ENCODE measurements around the gene WDFY4.

The WDFY4 gene

DNA sequence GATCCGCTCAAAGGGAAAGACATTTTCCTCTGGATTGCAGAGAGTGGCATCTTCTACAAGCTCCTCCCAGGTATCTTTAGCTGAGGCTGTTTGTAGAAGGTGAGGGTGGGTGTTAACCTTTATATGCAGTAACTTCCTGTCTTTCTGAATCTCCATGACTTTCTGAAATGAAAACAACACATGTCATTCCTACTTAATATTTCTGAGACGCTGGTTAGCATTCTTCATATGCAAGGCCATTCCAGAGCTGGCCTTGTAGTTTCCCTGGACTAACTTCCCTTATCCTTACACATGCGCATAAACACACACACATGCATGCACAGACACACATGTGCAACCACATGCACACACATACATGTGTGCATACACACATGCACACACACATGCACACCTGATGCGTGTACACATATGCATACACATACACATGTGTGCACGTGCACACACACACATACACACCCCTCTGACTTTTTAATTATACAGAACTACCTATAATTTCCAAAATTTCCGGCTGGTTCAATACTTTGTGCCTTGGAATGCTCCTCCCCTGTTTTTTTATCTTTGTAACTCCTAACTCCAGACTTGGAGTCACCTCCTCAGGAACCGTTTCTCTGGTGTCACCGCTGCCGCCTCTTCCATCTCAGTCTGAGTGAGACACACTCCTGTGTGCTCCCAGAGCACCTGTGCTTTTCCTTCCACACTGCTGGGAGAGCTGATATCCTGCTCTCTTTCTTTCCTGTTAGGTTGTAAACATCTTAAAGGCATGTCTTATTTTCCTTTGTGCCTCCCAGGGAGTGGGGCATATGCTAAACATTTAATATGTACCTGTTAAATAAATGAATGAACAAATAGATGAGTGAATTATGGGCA lies 199.7 kb downstream of the WDFY4 start:
- no peak for DNase-seq

DNA sequence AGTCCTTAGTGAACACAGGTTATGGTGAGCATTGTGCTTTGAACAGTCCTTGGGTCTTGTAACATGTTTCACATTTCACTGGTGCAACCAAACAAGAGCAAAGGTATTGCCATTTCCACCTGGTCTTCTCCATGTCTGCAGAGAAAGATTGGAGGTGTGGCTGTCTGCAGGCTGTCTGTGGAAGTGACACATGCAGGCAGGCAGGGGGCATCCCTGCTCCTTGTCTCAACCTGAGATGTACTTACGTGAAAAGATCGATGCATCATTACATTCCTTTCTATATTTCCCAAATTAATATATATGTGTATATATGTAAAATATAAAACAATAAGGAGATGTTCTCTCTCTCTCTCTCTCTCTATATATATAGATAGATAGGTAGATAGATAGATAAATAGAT lies 200.7 kb downstream of the WDFY4 start:
- DNase-seq, result no peak

- no peak for DNase-seq
Measured at GRCh38 chr10:48887982-48888381, 203.3 kb downstream of the WDFY4 start.

DNA sequence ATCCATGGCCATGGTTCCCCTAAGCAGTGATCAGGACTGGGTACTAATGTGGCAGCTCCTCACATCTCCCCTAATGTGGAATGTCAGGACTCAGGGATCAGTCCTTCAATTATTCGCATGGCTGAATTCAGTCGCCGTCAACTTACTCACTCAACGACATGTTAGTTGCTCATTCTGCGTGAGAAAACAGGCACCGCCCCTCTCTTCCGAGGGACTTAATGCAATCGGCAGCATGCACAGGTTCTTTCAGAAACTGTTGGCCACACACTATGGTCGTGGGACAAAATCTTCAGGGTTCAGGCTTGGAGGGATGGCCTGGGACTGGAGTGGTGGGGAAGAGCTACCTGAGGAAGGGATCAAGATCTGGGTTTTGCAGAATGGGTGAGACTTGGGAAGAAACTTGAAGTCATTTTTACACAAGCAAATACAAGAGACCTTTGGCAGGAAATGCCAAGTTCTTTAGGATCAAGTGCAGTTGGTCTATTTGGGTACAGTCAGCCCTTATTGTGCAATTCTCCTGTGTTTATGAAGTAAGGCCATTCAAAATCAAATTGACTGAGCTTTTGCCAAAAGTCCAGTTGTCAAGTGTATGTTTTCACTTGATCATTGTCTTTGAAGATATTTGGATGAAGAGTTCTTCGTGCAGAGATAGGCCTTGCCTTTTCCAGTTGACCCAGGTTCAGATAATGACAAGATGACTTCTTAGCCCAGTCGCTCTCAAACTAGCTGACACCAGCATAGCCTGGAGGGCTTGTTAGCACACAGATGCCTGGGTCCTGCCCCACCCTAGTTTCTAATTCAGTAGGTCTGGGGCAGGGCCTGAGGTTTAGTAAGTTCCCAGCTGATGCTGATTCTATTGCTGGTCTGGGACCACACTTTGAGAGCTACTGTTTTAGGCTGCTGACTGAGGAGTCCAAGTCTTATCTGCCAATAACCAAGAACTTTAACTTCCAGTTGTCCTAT lies 206.5 kb downstream of the WDFY4 start:
- no peak for DNase-seq

DNA sequence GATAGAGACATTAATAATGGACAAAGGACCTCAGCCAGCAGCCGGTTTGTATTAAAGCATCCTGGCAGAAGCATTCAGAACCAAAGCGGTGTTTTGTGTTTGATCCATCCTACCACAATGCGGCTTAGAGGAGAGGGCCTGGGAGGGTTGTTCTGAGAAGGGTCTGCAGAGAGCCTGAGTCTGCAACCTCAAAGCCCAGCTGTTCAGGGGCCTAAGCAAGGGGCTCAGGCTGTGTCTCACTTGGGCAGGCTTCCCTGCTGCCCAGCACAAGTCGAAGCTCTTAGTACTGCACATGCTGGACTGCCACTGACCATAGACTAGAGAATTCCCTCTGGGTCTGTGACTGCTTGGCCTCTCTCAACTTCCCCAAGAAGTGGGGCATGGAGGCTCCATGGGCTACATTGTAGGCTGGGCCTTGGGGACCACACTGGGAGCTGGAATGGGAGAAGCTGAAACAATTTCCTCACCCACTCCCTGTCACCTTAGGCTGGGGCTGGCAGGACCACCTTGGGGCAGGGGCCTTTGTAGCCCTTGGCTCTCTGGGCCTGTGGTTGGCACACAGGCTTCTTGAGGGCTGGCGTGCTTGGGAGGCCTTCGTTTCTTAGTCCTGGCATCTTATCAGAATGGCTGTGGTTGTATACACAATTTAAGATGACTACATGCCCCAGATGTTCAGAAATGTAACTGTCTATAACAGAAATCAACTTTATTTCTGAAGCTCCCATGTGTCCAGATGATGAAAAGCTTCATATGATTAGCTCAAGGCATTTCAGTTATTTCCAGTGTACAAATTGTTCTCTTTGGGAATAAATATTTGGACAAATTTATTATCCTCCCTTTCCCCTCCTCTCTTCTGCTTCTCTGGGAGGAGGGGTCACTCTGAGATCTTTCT lies 210.5 kb downstream of the WDFY4 start:
- DNase-seq, result no peak

GRCh38 chr10:48895803-48896195 lies 211.1 kb downstream of the WDFY4 start:
- DNase-seq, result no peak

DNA sequence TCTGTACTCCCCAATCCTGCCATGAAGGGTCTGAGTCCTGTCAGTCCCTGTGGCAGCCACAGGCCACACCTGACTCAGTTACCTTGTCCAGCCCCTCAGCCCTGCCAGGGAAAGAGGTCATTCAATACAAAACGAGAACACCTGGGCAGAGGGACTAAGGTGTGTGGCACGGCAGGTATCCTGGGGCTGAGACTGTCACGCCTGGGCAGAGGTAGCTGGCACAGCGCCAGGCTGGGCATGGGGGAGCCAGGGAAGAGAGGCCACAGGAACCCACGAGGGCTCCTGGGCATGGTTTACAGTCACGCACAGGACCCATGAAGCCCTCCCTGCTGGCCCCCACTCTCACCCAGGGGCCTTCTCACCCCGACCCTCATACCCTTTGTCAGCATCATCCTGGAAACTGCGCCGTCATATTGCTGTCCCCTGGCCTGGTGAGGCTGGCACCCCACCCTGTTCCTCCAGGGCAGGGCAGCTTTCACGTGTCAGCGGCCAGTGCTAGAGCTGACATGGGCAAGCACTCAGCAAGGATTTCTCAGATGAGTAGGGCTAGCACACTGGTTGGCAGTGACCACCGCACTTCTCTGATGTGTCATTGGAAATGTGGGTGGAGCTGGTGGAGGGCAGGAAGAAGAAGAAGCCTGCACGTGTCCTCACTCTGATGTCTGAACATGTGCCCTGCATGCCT lies 212.2 kb downstream of the WDFY4 start:
- no peak for DNase-seq

- no peak for DNase-seq
Measured at GRCh38 chr10:48897441-48897790, 212.7 kb downstream of the WDFY4 start.

DNA sequence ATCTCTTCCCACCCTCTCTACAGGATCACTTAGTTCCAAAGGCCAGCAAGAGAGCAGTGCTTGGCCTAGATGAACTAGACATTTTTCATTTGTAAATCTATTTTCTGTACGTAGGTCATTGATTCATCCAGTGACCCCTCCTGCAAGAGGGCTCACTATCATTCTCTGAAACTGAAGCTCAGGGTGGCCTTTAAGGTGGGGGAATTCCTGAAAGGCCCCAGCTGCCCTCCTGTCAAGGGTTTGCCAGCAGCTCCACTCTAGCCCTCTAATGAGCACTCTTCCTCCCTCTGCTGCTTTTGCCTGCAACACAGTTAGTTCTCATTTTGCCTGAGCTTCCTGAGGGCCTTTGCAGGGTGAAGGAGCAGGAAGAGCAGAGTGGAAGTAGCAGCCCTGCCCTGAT lies 213.8 kb downstream of the WDFY4 start:
- DNase-seq, result no peak

GRCh38 chr10:48899781-48900180 lies 215.1 kb downstream of the WDFY4 start:
- DNase-seq, result no peak

DNA sequence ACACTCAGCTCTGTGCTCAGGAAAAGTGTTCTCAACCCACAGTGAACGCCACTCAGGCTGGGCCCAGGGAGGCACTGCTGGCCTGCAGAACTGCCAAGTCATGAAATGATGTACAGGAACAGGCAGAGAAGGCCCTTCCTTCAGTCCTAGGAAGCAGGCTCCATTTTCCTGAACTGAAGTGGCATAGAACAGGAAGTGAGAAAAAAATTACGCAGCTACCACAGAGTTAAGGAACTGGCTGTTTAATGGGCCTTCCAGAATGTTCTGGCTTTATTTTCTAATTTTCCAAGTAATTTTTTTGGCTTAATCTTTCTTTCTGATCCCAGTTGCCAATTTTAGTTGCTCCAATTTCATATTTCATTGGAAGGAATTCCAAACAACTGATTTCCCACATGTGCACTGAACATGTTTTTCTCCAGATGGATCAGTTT lies 215.7 kb downstream of the WDFY4 start:
- DNase-seq, result no peak

DNA sequence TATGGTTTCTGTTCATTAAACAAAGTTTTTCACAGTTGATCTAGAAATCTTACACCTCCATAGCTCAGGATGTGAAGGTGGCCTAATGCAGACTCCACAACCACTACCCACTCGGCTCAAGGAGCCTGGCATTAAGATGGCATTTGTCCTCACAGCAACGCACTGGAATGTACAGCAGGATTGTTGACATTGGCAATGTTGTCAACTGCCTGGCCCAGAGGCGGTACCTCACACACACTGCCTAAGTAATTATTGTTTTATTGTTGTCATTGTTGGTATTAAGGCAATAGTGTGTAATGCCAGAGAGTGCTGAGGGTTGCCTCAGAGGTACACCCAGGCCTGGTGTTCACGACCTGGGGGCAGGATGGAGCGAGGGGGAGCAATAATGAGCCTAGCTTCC lies 216.6 kb downstream of the WDFY4 start:
- no peak for DNase-seq

DNA sequence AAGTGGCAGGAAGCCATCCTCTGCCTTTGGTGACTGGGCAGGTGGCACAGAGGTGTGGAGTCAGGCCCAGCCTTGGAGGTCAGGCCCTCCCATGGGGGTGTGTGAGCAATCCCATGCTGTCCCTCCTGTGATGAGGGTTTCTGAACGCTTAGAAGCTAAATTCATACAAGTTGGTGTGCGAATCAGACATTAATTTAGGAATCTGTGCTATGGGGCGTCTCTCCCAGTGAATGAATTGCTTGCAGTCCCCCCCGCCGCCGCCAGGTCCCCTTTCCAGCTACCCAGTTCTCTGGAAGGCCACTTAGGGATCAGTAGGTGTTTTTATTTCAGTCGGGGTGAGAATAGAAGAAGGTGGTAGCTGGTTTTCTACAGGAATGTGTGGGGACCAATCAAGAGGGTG lies 217.4 kb downstream of the WDFY4 start:
- no peak for DNase-seq

GRCh38 chr10:48903151-48903550 lies 218.5 kb downstream of the WDFY4 start:
- DNase-seq, result no peak

- no peak for DNase-seq
Measured at GRCh38 chr10:48904861-48905260, 220.2 kb downstream of the WDFY4 start.

DNA sequence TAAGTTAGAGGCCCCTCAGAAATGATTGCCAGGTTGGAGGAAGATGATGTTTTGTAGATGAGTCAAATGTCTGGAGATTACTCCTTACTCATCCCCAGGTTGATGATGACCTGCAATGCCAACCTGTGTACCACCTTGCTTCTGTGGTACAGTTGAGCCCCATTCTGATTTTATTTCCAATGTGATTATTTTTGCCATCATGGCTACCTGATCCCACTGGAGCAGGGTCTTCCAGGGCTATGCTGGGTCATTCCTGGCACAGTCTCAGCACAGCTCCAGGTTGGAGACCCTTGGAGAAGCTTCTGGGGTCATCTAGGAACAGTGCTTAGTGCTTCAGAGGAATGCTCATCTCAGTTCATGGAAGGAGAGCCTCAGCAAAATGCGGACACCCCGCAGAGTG lies 220.6 kb downstream of the WDFY4 start:
- no peak for DNase-seq

DNA sequence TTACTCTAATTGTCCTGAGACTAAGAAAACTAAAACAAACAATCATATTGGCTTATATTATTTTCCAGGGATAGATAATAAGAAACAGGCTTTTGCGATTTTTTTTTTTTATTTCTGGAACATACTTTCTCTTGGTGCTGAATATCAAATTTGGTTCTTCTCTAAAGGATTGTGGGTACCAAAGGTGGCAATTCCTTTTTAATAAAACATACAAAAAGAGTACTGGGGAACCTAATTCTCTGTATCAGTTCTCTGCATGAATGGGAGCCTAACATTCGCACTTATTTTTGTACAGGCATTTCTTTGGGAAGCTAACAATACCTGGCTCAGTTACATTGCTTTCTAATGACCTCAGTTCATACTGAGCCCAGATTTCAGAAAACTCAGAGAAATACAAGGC lies 222.2 kb downstream of the WDFY4 start:
- no peak for DNase-seq

DNA sequence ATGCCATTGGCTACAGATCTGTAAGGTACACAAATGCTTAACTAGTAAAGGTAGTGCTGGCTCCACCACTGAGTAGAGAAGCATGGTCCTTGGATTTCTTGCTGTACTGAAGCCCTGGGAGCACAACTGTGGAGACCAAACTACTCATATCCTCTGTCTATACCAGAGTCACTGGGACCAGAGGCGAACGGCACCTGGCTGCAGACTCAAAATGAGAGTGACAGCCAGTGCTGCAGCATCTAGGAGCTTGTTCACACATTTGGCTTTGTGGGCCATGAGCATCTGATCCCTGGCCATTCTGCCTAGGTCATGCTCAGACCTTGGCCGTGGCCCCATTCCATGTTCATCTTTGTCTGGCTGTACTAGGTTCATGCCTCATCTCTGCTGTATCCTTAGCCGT lies 223.1 kb downstream of the WDFY4 start:
- no peak for DNase-seq

DNA sequence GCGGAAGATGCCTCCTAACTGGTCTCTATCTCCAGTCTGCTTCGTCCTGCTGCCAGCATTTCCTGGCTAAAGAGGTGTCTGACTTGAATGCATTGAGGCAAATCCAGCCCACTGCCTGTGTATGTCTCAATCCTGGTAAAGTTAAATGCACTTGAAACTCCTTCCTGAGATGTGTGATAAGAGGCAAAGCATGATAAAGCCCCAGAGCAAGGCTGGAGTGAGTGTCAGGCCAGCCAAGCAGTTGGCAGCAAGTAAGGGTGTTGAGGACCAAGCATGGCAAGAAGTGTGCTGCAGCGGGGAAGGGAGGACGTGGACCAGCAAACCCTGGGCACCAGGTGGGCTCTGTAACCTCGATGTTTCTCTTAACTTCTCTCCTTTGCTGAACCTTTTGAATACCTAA lies 225.9 kb downstream of the WDFY4 start:
- DNase-seq, result no peak

GRCh38 chr10:48913674-48914073 lies 229.0 kb downstream of the WDFY4 start:
- no peak for DNase-seq

DNA sequence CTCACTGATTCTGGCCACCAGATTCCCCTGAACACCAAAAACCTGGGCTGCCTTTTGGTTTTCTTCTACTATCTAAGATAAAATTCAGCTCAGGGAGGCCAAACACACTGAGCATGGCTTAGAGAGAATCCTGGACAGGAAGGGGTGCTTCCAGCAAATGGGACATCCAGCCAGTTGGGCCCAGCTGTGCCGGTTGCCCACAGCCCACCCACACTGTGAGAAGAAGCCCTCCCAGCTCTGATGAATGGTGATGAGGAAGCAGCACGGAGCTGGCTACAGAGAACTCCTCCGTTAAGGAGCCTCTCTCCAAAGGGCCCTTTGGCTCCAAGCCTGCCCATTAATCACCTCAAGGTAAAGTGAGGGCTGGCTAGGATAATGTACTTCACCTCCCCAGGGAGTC lies 239.1 kb downstream of the WDFY4 start:
- no peak for DNase-seq

GRCh38 chr10:48924988-48925387 lies 240.3 kb downstream of the WDFY4 start:
- no peak for DNase-seq
